Fibroblast of lung (primary cell): Measurements from ENCODE around the gene PVR.

Source experiments
- EZH2 ChIP-seq: IDR thresholded peaks from 2 replicates; pipeline ENCODE4 v1.5.1; 2012; ENCODE audit warnings: low read length, control low read depth, mild to moderate bottlenecking; ENCODE audit errors: missing control alignments
- TF ChIP-seq, protein P1 (sequence below), 2 donors: IDR thresholded peaks in 1 of 2; conservative IDR thresholded peaks in 1 of 2; 1 replicate in 1 of 2; 2 replicates in 1 of 2; pipeline ENCODE4 v1.5.1; 2011 to 2012; ENCODE audit warnings: low read length in 2 of 2, control low read depth in 1 of 2, inconsistent platforms in 1 of 2, low read depth in 1 of 2, mild to moderate bottlenecking in 1 of 2

DNA sequence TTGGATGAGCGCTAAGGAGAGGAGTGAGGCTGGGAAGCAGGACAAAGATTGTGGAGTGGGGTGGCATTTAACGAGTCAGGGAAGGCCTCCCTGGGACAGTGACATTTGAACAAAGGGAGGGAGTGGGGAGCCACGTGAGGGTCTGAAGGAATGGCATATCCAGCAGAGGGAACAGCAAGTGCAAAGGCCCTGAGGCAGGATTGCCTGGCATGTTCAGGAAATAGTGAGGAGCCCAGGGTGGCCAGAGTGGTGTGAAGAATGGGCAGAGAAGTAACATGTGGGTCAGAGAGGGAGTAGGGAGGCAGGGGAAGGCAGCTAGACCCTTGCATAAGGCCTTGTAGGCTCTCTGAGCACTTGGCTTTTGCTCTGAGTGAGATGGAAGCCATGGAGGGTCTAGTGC is 14.9 kb upstream of the PVR start:
- TF ChIP-seq, protein P1, sequence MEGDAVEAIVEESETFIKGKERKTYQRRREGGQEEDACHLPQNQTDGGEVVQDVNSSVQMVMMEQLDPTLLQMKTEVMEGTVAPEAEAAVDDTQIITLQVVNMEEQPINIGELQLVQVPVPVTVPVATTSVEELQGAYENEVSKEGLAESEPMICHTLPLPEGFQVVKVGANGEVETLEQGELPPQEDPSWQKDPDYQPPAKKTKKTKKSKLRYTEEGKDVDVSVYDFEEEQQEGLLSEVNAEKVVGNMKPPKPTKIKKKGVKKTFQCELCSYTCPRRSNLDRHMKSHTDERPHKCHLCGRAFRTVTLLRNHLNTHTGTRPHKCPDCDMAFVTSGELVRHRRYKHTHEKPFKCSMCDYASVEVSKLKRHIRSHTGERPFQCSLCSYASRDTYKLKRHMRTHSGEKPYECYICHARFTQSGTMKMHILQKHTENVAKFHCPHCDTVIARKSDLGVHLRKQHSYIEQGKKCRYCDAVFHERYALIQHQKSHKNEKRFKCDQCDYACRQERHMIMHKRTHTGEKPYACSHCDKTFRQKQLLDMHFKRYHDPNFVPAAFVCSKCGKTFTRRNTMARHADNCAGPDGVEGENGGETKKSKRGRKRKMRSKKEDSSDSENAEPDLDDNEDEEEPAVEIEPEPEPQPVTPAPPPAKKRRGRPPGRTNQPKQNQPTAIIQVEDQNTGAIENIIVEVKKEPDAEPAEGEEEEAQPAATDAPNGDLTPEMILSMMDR (conservative IDR thresholded peaks at IDR 0.05 in 1 of 2, IDR thresholded peaks at IDR 0.05 in 1 of 2; ENCODE audit: low read depth in 1 of 2, low read length in 2 of 2) = no peak
- TF ChIP-seq EZH2 = no peak
